Neutrophil (primary cell): Measurements from ENCODE around the gene VAV1.
"Not testable (repeated sequence)": the region's sequence is repeated elsewhere in the genome, so short reads cannot be mapped to it uniquely, and the experiment has no call there.

Source experiments
- H3K27ac ChIP-seq: fragments of 200-600 bp; sonication (generic); 2 replicates; pipeline ENCODE4 v1.5.1; 2016; ENCODE audit warnings: mild to moderate bottlenecking, moderate library complexity
- H3K27me3 ChIP-seq: fragments of 200-600 bp; sonication (generic); 2 replicates; pipeline ENCODE4 v1.6.0; 2016; ENCODE audit warnings: mild to moderate bottlenecking
- H3K36me3 ChIP-seq: fragments of 200-600 bp; sonication (generic); 2 replicates; pipeline ENCODE4 v1.5.1; 2017
- H3K4me1 ChIP-seq, 2 experiments: fragments of 200-600 bp in 1 of 2; sonication (generic) in 1 of 2; 1 replicate in 1 of 2; 2 replicates in 1 of 2; pipeline versions ENCODE4 v1.5.1 to v1.6.1; 2013 to 2016; ENCODE audit warnings: low read depth in 1 of 2, low read length in 1 of 2, mild to moderate bottlenecking in 1 of 2, moderate library complexity in 1 of 2; ENCODE audit not compliant: control insufficient read depth in 1 of 2, insufficient read depth in 1 of 2
- H3K4me3 ChIP-seq, 2 experiments: fragments of 200-600 bp in 1 of 2; sonication (generic) in 1 of 2; 1 replicate in 1 of 2; 2 replicates in 1 of 2; pipeline ENCODE4 v1.5.1; 2013 to 2016; ENCODE audit warnings: low read depth in 1 of 2, low read length in 1 of 2, mild to moderate bottlenecking in 1 of 2, moderate library complexity in 1 of 2
- H3K9me3 ChIP-seq: fragments of 200-600 bp; sonication (generic); 2 replicates; pipeline ENCODE4 v1.5.1; 2016
- TF ChIP-seq, protein P1 (sequence below): fragments of 200-600 bp; sonication (generic); IDR thresholded peaks from 2 replicates; pipeline ENCODE4 v1.5.1; 2016; ENCODE audit warnings: antibody characterized with exemption

Gene VAV1

DNA sequence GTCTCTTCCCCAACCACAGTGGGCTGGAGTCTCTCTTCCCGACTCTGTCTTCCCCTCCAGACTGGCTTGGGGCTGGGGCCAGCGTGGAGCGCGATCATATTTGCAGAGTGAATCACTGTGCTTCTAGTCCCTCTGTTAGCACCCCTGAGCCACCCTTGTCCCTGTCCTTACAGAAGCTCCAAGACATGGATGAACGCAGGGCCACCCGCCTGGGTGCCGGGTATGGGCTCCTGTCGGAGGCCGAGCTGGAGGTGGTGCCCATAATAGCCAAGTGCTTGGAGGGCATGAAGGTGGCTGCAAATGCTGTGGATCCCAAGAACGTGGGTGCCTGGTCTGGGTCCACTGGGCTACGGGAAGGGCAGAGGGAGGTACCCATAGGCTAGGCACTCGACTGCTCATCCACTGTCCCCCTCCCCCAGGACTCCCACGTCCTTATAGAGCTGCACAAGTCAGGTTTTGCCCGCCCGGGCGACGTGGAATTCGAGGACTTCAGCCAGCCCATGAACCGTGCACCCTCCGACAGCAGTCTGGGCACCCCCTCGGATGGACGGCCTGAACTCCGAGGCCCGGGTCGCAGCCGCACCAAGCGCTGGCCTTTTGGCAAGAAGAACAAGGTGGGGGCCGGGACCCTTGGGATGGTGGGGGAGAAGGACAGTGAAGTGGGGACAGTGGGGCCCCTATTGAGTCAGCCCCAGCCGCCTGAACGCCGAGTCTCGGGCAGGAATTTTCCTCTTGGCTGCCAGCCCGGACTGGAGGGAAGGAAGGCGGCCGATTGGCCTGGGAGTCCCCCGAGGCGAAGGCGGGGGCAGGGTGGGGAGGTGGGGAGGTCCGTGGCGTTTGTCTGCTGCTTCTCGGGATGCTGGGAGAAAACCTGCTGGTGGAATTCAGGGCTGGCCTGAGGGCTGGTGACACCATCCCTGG lies 27.9 kb upstream of the VAV1 start:
- H3K27me3 ChIP-seq = peaks cover 58% of the 10 kb centered on the region
- no peak overlapping the region for H3K4me3 ChIP-seq
- H3K4me1 ChIP-seq = peaks cover 17 to 20% of the 10 kb centered on the region in 2 experiments
- TF ChIP-seq, protein P1, sequence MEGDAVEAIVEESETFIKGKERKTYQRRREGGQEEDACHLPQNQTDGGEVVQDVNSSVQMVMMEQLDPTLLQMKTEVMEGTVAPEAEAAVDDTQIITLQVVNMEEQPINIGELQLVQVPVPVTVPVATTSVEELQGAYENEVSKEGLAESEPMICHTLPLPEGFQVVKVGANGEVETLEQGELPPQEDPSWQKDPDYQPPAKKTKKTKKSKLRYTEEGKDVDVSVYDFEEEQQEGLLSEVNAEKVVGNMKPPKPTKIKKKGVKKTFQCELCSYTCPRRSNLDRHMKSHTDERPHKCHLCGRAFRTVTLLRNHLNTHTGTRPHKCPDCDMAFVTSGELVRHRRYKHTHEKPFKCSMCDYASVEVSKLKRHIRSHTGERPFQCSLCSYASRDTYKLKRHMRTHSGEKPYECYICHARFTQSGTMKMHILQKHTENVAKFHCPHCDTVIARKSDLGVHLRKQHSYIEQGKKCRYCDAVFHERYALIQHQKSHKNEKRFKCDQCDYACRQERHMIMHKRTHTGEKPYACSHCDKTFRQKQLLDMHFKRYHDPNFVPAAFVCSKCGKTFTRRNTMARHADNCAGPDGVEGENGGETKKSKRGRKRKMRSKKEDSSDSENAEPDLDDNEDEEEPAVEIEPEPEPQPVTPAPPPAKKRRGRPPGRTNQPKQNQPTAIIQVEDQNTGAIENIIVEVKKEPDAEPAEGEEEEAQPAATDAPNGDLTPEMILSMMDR = no peak
- H3K9me3 ChIP-seq = no peaks in the 10 kb centered on the region
- no peak overlapping the region for H3K27ac ChIP-seq
- no peaks in the 10 kb centered on the region for H3K36me3 ChIP-seq

DNA sequence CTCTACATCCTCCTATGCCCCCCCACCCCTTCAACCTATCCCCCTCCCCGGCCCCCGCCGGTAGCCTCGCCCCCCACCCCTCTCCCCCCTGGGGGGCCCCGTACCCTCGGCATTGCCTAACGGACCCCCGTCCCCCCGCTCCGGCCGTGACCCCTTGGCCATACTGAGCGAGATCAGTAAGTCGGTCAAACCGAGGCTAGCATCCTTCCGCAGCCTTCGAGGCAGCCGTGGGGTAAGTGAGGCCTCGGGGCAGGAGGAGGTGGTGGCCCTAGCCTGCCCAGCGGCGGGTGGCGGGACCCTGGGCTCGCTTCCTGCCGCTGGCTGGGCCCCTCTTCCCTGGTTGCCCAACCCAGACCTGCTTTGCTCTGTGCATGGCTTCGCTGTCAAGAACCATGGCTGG lies 26.5 kb upstream of the VAV1 start:
- TF ChIP-seq, protein P1 = no peak

DNA sequence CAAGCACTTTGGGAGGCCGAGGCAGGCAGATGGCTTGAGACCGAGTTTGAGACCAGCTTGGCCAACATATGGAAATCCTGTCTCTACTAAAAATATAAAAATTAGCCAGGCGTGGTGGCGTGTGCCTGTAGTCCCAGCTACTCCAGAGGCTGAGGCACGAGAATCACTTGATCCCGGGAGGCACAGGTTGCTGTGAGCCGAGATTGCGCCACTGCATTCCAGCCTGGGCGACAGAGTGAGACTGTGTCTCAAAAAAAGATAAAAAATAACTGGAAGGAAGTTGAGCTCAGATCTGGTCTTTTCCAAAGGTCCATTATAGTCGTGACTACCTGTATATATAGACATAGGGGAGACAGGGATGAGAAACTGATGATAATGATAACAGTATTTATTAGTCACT lies 24.0 kb upstream of the VAV1 start:
- H3K27ac ChIP-seq, H3K4me1 ChIP-seq, H3K9me3 ChIP-seq, H3K36me3 ChIP-seq, H3K4me3 ChIP-seq: not testable (repeated sequence)
- H3K27me3 ChIP-seq = peaks cover 32% of the 10 kb centered on the region

More for the DNA sequence above, 26.5 kb upstream of the VAV1 start:
- H3K36me3 ChIP-seq = no peaks in the 10 kb centered on the region
- H3K9me3 ChIP-seq = no peaks in the 10 kb centered on the region
- H3K4me1 ChIP-seq = peaks cover 4 to 6% of the 10 kb centered on the region in 2 experiments
- H3K27me3 ChIP-seq = peaks cover 56% of the 10 kb centered on the region
- H3K4me3 ChIP-seq = no peak overlapping the region
- no peak overlapping the region for H3K27ac ChIP-seq

DNA sequence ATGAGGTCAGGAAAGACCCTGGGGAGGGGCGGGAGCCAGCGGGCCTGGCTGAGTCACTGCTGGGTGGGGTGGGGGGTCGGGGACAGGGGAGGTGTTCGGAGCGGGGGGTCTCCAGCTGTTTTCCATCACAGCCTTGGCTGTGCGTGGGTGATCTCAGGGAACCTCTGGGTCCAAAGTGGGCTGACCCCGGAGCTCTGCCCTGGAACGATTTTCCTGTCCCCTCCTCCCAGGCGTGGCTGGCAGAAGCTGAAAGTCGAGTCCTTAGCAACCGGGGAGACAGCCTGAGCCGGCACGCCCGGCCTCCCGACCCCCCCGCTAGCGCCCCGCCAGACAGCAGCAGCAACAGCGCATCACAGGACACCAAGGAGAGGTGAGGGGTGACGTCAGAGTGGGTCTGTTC lies 22.4 kb upstream of the VAV1 start:
- Histone ChIP-seq H3K4me1 (peaks cover 10 to 13% of the 10 kb centered on the region in 2 experiments), H3K27me3 (peaks cover 24% of the 10 kb centered on the region), H3K9me3 (no peaks in the 10 kb centered on the region), H3K36me3 (no peaks in the 10 kb centered on the region), H3K4me3 (no peak overlapping the region), H3K27ac (no peak overlapping the region)
- TF ChIP-seq, protein P1 = no peak

DNA sequence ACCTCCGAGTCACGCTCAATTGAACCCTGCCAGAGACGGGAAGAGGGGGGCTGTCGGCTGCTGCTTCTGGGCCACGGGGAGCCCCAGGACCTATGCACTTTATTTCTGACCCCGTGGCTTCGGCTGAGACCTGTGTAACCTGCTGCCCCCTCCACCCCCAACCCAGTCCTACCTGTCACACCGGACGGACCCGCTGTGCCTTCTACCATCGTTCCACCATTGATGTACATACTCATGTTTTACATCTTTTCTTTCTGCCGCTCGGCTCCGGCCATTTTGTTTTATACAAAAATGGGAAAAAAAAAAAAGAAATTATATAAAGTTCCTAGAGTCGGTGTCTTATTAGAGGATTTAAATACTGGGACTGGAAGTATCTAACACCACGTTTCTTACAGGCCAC lies 21.3 kb upstream of the VAV1 start:
- Histone ChIP-seq H3K36me3 (no peaks in the 10 kb centered on the region), H3K9me3 (no peaks in the 10 kb centered on the region)
- TF ChIP-seq, protein P1 = no peak

More for the DNA sequence above, 21.3 kb upstream of the VAV1 start:
- no peak overlapping the region for H3K27ac ChIP-seq
- H3K4me3 ChIP-seq = no peak overlapping the region
- H3K27me3 ChIP-seq = peaks cover 24% of the 10 kb centered on the region
- H3K4me1 ChIP-seq = peaks cover 10 to 13% of the 10 kb centered on the region in 2 experiments
